ENCODE results near the gene GRIA4. TPM values are rescaled to one million over a fixed set of nuclear protein-coding genes. Genes with fewer than 3 reads are reported as not detected.

Gene GRIA4
- total RNA-seq, 4 donors from 2014 or later, result not detected

DNA sequence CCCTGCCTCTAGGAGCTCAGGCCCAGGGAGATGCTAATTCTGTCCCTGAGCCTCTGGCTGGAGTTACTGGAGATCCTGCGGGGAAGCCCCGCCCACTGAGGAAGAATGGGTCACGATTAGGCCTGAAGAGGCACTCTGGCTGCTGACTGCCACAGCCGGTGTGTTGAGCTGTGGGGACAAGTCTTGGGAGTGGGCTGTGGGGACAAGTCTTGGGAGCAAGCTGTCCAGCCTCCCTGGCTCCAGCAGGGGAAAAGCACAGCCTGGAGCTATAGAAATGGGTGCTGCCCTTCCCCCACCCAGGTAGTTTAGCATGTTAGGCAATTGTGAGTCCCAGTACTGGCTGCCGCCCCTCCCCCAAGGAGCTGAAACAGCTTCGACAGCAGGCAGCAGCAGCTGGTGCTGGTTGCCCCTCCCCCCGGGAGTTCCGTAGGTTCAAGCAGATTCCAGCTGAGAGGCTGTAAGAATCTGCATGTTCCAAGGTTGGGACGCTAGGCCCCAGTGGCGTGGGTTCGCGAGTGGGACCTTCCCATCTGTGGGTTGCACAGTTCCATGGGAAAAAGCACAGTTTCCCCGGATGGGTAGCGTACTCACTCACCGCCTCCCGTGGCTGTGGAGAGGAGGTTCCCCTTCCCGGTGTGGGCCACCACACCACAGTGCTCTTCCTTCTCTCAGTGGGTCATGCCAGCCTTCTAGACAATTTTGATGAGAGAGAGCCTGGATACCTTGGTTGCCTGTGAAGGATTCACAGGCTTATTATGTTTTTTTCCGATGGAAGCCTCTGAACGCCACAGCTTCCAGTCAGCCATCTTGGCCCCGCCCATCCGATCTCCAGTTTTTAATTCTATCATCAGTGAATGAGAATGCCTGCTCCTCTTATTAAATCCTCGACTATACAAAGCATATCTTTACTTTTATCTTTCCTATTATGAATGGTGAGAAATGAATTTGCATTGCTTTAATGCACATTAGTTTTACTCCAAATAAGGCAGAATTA lies 350.7 kb downstream of the GRIA4 start:
- Histone ChIP-seq H3K9me3 (no peaks in the 10 kb centered on the region), H3K27ac (no peak overlapping the region), H3K27me3 (no peaks in the 10 kb centered on the region), H3K36me3 (no peaks in the 10 kb centered on the region), H3K4me1 (no peaks in the 10 kb centered on the region), H3K4me3 (no peak overlapping the region)
- no peak for TF ChIP-seq POLR2A (IDR thresholded peaks at IDR 0.05)
- TF ChIP-seq, protein P1, sequence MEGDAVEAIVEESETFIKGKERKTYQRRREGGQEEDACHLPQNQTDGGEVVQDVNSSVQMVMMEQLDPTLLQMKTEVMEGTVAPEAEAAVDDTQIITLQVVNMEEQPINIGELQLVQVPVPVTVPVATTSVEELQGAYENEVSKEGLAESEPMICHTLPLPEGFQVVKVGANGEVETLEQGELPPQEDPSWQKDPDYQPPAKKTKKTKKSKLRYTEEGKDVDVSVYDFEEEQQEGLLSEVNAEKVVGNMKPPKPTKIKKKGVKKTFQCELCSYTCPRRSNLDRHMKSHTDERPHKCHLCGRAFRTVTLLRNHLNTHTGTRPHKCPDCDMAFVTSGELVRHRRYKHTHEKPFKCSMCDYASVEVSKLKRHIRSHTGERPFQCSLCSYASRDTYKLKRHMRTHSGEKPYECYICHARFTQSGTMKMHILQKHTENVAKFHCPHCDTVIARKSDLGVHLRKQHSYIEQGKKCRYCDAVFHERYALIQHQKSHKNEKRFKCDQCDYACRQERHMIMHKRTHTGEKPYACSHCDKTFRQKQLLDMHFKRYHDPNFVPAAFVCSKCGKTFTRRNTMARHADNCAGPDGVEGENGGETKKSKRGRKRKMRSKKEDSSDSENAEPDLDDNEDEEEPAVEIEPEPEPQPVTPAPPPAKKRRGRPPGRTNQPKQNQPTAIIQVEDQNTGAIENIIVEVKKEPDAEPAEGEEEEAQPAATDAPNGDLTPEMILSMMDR (IDR thresholded peaks at IDR 0.05), result no peak
- TF ChIP-seq EP300 (IDR thresholded peaks at IDR 0.05), result no peak
- WGBS, 2 donors, result 85 to 90% methylated on average over 14 to 16 of the region's 22 CpGs
- no peak for DNase-seq (ENCODE audit: low spot score in 2 of 2)

DNA sequence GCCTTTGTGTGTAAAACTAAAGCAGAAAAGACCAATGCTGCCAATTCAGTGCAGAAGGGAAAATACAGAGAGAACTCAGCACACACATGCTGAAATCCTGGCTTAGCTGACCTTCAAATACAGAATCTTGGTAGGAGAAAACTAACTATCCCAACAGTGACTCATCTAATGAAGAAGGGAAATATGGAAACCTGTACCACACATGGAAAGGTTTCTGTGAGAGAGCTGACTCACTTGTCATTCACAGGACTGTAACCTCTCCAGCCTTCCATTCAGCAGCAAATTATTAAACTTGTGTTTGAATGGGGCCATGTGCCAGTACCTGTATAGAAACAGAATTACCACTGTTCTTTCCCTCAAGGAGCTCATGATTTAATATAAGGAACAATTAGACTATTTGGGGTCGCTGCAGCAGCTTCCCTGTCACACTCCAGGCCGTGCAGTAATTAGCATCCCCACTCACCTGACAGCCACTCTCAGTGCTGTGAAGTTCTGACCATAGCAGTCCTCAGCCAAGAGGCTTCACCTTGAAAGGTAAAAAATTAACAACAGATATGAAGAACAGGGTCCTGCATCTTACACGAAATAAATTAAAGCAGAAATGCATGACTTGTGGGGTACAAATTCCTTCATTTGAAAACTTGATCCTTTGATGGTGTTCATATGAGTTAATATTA lies 358.3 kb downstream of the GRIA4 start:
- Histone ChIP-seq H3K27me3 (no peaks in the 10 kb centered on the region), H3K36me3 (no peaks in the 10 kb centered on the region), H3K27ac (no peak overlapping the region), H3K4me1 (no peaks in the 10 kb centered on the region), H3K9me3 (no peaks in the 10 kb centered on the region), H3K4me3 (no peak overlapping the region)
- no peak for DNase-seq (ENCODE audit: low spot score in 2 of 2)
- no peak for TF ChIP-seq EP300 (IDR thresholded peaks at IDR 0.05)
- TF ChIP-seq, protein P1 (IDR thresholded peaks at IDR 0.05), result no peak
- TF ChIP-seq POLR2A (IDR thresholded peaks at IDR 0.05), result no peak
- 81 to 84% methylated on average over 3 of the region's 3 CpGs for WGBS, 2 donors

DNA sequence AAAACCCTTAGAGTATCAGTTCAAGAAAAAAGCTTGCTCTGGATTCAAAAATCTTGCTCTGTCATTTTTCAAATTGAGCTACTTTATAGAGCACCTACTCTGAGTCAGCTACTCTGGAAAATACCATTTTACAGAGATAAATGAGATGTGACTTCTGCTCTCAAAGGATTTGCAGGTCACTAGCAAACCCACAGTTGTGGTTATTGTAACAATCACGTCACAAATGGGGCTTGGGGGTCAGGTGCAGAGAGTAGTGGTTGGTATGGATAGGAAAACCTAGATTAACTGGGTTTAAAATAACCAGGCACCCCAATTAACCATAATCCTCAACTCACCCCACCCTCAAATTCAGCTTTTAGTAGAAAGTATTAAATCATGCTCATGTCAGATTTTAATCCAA lies 359.9 kb downstream of the GRIA4 start:
- TF ChIP-seq EP300 (IDR thresholded peaks at IDR 0.05), result no peak
- TF ChIP-seq, protein P1 (IDR thresholded peaks at IDR 0.05), result no peak
- TF ChIP-seq POLR2A (IDR thresholded peaks at IDR 0.05), result no peak
- no peaks in the 10 kb centered on the region for H3K9me3 ChIP-seq
- H3K27me3 ChIP-seq, result no peaks in the 10 kb centered on the region
- no peak overlapping the region for H3K4me3 ChIP-seq
- DNase-seq (ENCODE audit: low spot score in 2 of 2), result no peak
- H3K4me1 ChIP-seq, result no peaks in the 10 kb centered on the region
- no peak overlapping the region for H3K27ac ChIP-seq
- no peaks in the 10 kb centered on the region for H3K36me3 ChIP-seq
- 68 to 92% methylated on average over 1 of the region's 1 CpG for WGBS, 2 donors

DNA sequence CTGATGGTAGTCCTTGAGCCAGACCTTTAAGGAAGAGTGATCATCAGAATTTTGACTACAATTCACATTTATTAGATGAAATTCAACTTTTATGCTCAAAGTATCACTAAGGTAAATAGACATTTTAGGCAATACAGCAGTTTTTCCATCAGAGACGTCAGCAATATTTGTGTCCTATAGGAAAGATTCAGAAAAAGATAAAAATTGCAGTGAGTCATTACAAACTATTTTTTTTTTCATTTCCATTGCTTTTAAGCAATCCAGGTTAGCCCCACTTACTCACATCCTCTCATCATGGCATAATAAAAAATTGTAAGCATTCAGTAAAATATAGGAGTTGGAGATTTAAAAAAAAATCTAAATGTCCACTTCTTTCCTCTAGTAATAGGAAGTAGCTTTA lies 365.3 kb downstream of the GRIA4 start:
- H3K27me3 ChIP-seq, result no peaks in the 10 kb centered on the region
- no peak for DNase-seq (ENCODE audit: low spot score in 2 of 2)
- H3K27ac ChIP-seq, result no peak overlapping the region
- no peaks in the 10 kb centered on the region for H3K4me1 ChIP-seq
- 87% methylated on average over 1 of the region's 1 CpG for WGBS, 2 donors
- H3K9me3 ChIP-seq, result no peaks in the 10 kb centered on the region
- H3K4me3 ChIP-seq, result no peak overlapping the region
- TF ChIP-seq, protein P1 (IDR thresholded peaks at IDR 0.05), result no peak
- TF ChIP-seq EP300 (IDR thresholded peaks at IDR 0.05), result no peak
- no peak for TF ChIP-seq POLR2A (IDR thresholded peaks at IDR 0.05)
- no peaks in the 10 kb centered on the region for H3K36me3 ChIP-seq
